GM12878 (cell line): ENCODE measurements around the gene SLC29A2. TPM values are rescaled to one million over a fixed set of nuclear protein-coding genes. Genes with fewer than 3 reads are reported as not detected.

Source experiments
- ATAC-seq: fragments of 200-7000 bp; cut with Tn5 transposase; 3 replicates; pipeline ENCODE4 v1.9.1; 2020; ENCODE audit warnings: mild to moderate bottlenecking, moderate library complexity
- BruUV-seq: library from RNA; stranded (reverse); fragments of 400-500 nt; replicated peaks from 2 replicates; lab custom pipeline; 2021; lab: Mats Ljungman, UMichigan
- CTCF ChIA-PET: fragments of 300-600 bp; sonication (Branson Sonifier 250); formaldehyde crosslinking; extraction: SDS; loops from one replicate; lab custom pipeline; 2021; ENCODE audit warnings: inconsistent platforms; lab: Yijun Ruan, JAX
- POLR2A ChIA-PET: fragments of 350-600 bp; formaldehyde crosslinking; extraction: SDS; loops from one replicate; lab custom pipeline; 2021; ENCODE audit warnings: inconsistent platforms; lab: Charles Lee
- RAD21 ChIA-PET: fragments of 300-600 bp; sonication (Branson Sonifier 250); formaldehyde crosslinking; loops from one replicate; lab custom pipeline; 2023; ENCODE audit warnings: antibody characterized with exemption; ENCODE audit not compliant: unreplicated experiment; lab: Charles Lee
- SMC1A ChIA-PET: fragments of 300-600 bp; sonication (Branson Sonifier 250); formaldehyde crosslinking; loops from one replicate; lab custom pipeline; 2023; ENCODE audit not compliant: unreplicated experiment, uncharacterized antibody; lab: Charles Lee
- DNase-seq: peaks from one replicate; pipeline ENCODE4 v3.0.0-alpha.2; 2011; ENCODE audit warnings: low read depth, low spot score
- FAIRE-seq: peaks from 3 replicates; lab custom pipeline; 2011; peaks lifted over from hg19 to GRCh38; lab: Jason Lieb, UNC
- H2AFZ ChIP-seq: 2 replicates; pipeline ENCODE4 v1.6.0; 2011; ENCODE audit warnings: low read depth, low read length, control low read depth; ENCODE audit not compliant: control insufficient read depth
- H3K27ac ChIP-seq: 2 replicates; pipeline ENCODE4 v1.5.1; 2011; ENCODE audit warnings: control low read depth; ENCODE audit not compliant: control insufficient read depth, insufficient read depth
- H3K27me3 ChIP-seq, 2 experiments: replicated peaks in 1 of 2; 2 replicates each; pipeline versions ENCODE4 v1.6.0 to v1.6.1; 2011; ENCODE audit warnings: low read length in 1 of 2; ENCODE audit not compliant: control insufficient read depth in 2 of 2, insufficient read depth in 2 of 2
- H3K36me3 ChIP-seq, 2 experiments: 2 replicates each; pipeline ENCODE4 v1.5.1; 2011; ENCODE audit warnings: low read length in 1 of 2; ENCODE audit not compliant: control insufficient read depth in 2 of 2, insufficient read depth in 2 of 2
- H3K4me1 ChIP-seq: 2 replicates; pipeline ENCODE4 v1.6.1; 2011; ENCODE audit warnings: mild to moderate bottlenecking, low read length, moderate library complexity, mixed read lengths; ENCODE audit not compliant: control insufficient read depth, insufficient read depth
- H3K4me2 ChIP-seq: 2 replicates; pipeline ENCODE4 v1.6.0; 2011; ENCODE audit warnings: control low read depth; ENCODE audit not compliant: control insufficient read depth, insufficient read depth
- H3K4me3 ChIP-seq: fragments of 200-600 bp; sonication (generic); 2 replicates; pipeline ENCODE4 v1.5.1; 2016
- H3K79me2 ChIP-seq: 2 replicates; pipeline ENCODE4 v1.6.0; 2011; ENCODE audit warnings: low read length; ENCODE audit not compliant: control insufficient read depth, insufficient read depth
- H3K9ac ChIP-seq: 2 replicates; pipeline ENCODE4 v1.8.0; 2011; ENCODE audit warnings: low read length, control low read depth, mixed read lengths; ENCODE audit not compliant: control insufficient read depth, insufficient read depth
- H3K9me3 ChIP-seq: replicated peaks from 3 replicates; pipeline ENCODE4 v1.5.1; 2011; ENCODE audit warnings: mild to moderate bottlenecking, low read length; ENCODE audit not compliant: control insufficient read depth, insufficient read depth
- H4K20me1 ChIP-seq: 2 replicates; pipeline ENCODE4 v1.6.0; 2011; ENCODE audit not compliant: control insufficient read depth, insufficient read depth
- CHD2 ChIP-seq: IDR thresholded peaks from 2 replicates; pipeline ENCODE4 v1.6.1; 2011; ENCODE audit warnings: low read depth, low read length, improper control_type of control experiment, borderline replicate concordance
- DPF2 ChIP-seq: fragments of 450-650 bp; IDR thresholded peaks from 2 replicates; pipeline ENCODE4 v1.6.1; 2017; ENCODE audit warnings: mild to moderate bottlenecking
- HSF1 ChIP-seq: fragments of 150-350 bp; IDR thresholded peaks from 2 replicates; pipeline ENCODE4 v1.6.1; 2014; ENCODE audit warnings: mild to moderate bottlenecking, low read depth, low read length
- PAX8 ChIP-seq: fragments of 450-650 bp; IDR thresholded peaks from 2 replicates; pipeline ENCODE4 v1.6.1; 2017; ENCODE audit warnings: mild to moderate bottlenecking, moderate library complexity
- PRDM15 ChIP-seq: fragments of 450-650 bp; formaldehyde crosslinking; IDR thresholded peaks from 2 replicates; pipeline ENCODE4 v1.4.0; 2020; ENCODE audit warnings: mild to moderate bottlenecking, moderate library complexity
- SKIL ChIP-seq: fragments of 450-650 bp; IDR thresholded peaks from 2 replicates; pipeline ENCODE4 v1.6.1; 2017; ENCODE audit warnings: mild to moderate bottlenecking, low read depth, inconsistent platforms; ENCODE audit not compliant: poor library complexity, severe bottlenecking
- SRF ChIP-seq, 2 experiments: IDR thresholded peaks; 2 replicates each; pipeline ENCODE4 v1.6.1; 2011; ENCODE audit warnings: low read depth in 2 of 2, low read length in 2 of 2, mild to moderate bottlenecking in 1 of 2, moderate library complexity in 1 of 2
- SUZ12 ChIP-seq: fragments of 200-600 bp; sonication (generic); IDR thresholded peaks from one replicate; pipeline ENCODE4 v1.6.1; 2018; ENCODE audit warnings: antibody characterized with exemption, mild to moderate bottlenecking; ENCODE audit not compliant: unreplicated experiment
- TCF7 ChIP-seq: IDR thresholded peaks from 2 replicates; pipeline ENCODE4 v1.6.1; 2014; ENCODE audit warnings: antibody characterized with exemption, borderline replicate concordance
- ZNF592 ChIP-seq: fragments of 450-650 bp; IDR thresholded peaks from 2 replicates; pipeline ENCODE4 v1.6.1; 2017; ENCODE audit warnings: mild to moderate bottlenecking, moderate library complexity
- WGBS: methylation state at CpG from one replicate; pipeline ENCODE4 v1.1.6; 2016; ENCODE audit warnings: low lambda C conversion rate; ENCODE audit not compliant: insufficient replicate concordance, insufficient coverage; ENCODE audit errors: missing lambda C conversion rate; 5-methylcytosine and 5-hydroxymethylcytosine counted together
- in situ Hi-C: fragments of 300-500 bp; cut with MboI; formaldehyde crosslinking; loops from 9 replicates; pipeline ENCODE4 v1.14.3; 2018; ENCODE audit warnings: mixed read lengths
- intact Hi-C: fragments of 100-400 bp; cut with micrococcal nuclease; formaldehyde crosslinking; loops from one replicate; pipeline ENCODE4 v1.14.2; 2022; ENCODE audit not compliant: unreplicated experiment
- polyA plus RNA-seq, 11 experiments: library from polyadenylated mRNA; depleted of rRNA in 4 of 11; unstranded in 6 of 11; stranded (reverse) in 5 of 11; fragments of >200 nt; fragmentation: Nextera tagmentation in 4 of 11; fragmentation: Illumina TruSeq in 1 of 11; extraction: Ambion mirVana in 4 of 11; extraction: Trizol in 1 of 11; gene quantifications; 1 replicate in 1 of 11; 2 replicates in 10 of 11; pipeline versions ENCODE4 v1.2.1 to v1.2.3, GENCODE V29; 2011 to 2016; ENCODE audit warnings: inconsistent platforms in 2 of 11, missing spikeins in 2 of 11, low read depth in 1 of 11
- total RNA-seq, 4 experiments: library from RNA; depleted of rRNA in 3 of 4; stranded (reverse); fragments of >200 nt in 3 of 4; fragmentation: Illumina TruSeq in 1 of 4; extraction: Trizol in 1 of 4; gene quantifications; 2 replicates each; pipeline versions ENCODE4 v1.2.1 to v1.2.3, GENCODE V29; 2013 to 2021

The SLC29A2 gene
- total and polyA plus RNA-seq, 10 of the 15 experiments (the other 5 are each of a cell fraction or from before 2014, with no cell fraction given) = 0.27 to 7.5 (median 2.2) TPM

- ChIA-PET SMC1A (interaction anchor here (1.2 kb wide), 1 partner anchor 46 kb away, joined by 3 read pairs; no protein-coding TSS in a partner anchor), CTCF (interaction anchor here (0.6 to 1.6 kb wide), 2 partner anchors 28 to 44 kb away, joined by 3 to 6 read pairs; no protein-coding TSS in a partner anchor), RAD21 (no interaction called here), POLR2A (interaction anchor here (0.9 kb wide), 1 partner anchor 31 kb away, joined by 4 read pairs; no protein-coding TSS in a partner anchor)
- H3K36me3 ChIP-seq = peaks cover 0 to 19% of the 10 kb centered on the region in 2 experiments; a peak in 3 of 4 replicates
- ATAC-seq (no peak), FAIRE-seq (no peak), DNase-seq (no peak)
- WGBS = 75% methylated on average over 14 of the region's 14 CpGs
- H3K4me1 ChIP-seq = peaks cover 26% of the 10 kb centered on the region
- H3K79me2 ChIP-seq = peaks cover 17% of the 10 kb centered on the region
- intact Hi-C loops = no loop called here
- H3K9me3 ChIP-seq = no peaks in the 10 kb centered on the region
- no peak overlapping the region for H3K9ac ChIP-seq
- H2AFZ ChIP-seq = no peak overlapping the region
- no peak overlapping the region for H3K27ac ChIP-seq
- BruUV-seq = no TSS peak
- H3K4me2 ChIP-seq = no peak overlapping the region
- TF ChIP-seq PRDM15 (CRISPR knock-in tag) (no peak), SUZ12 (no peak), TCF7 (no peak), SRF (IDR thresholded peaks at IDR 0.05; ENCODE audit: low read depth in 2 of 2, low read length in 2 of 2) (no peak), PAX8 (no peak), HSF1 (no peak), CHD2 (no peak), DPF2 (no peak), SKIL (no peak), ZNF592 (no peak)
- no peaks in the 10 kb centered on the region for H3K27me3 ChIP-seq
- in situ Hi-C loops = no loop called here
- no peak overlapping the region for H3K4me3 ChIP-seq
- H4K20me1 ChIP-seq = no peaks in the 10 kb centered on the region
Observed at GRCh38 chr11:66339686-66340483, 31.7 kb downstream of the SLC29A2 start.
